Esophagus squamous epithelium (tissue), 5 donors: ENCODE results near the gene LCA5L. TPM values are rescaled to one million over a fixed set of nuclear protein-coding genes. Genes with fewer than 3 reads are reported as not detected.

Experiments
- DNase-seq: peaks from one replicate; lab custom pipeline; 2025; lab: John Stamatoyannopoulos, UW
- H3K27ac ChIP-seq, 4 donors: fragments of 200-600 bp; sonication (generic); one replicate each; pipeline ENCODE4 v1.5.1; 2016 to 2019; ENCODE audit warnings: mild to moderate bottlenecking in 1 of 4
- H3K27me3 ChIP-seq, 4 donors: fragments of 200-600 bp; sonication (generic); 1 replicate in 3 of 4; 2 replicates in 1 of 4; pipeline versions ENCODE4 v1.5.1 to v1.6.0; 2017 to 2021; ENCODE audit warnings: antibody characterized with exemption in 1 of 4
- H3K36me3 ChIP-seq, 3 donors: fragments of 200-600 bp; sonication (generic); one replicate each; pipeline ENCODE4 v1.5.1; 2016 to 2019
- H3K4me1 ChIP-seq, 3 donors: fragments of 200-600 bp; sonication (generic); one replicate each; pipeline ENCODE4 v1.5.1; 2017 to 2019
- H3K4me3 ChIP-seq, 4 donors: fragments of 200-600 bp; sonication (generic); 1 replicate in 3 of 4; 2 replicates in 1 of 4; pipeline ENCODE4 v1.5.1; 2016 to 2019; ENCODE audit warnings: mild to moderate bottlenecking in 2 of 4, moderate library complexity in 1 of 4
- H3K9me3 ChIP-seq, 3 donors: fragments of 200-600 bp; sonication (generic); one replicate each; pipeline ENCODE4 v1.5.1; 2016 to 2019
- POLR2A ChIP-seq, 4 donors: fragments of 450-650 bp; IDR thresholded peaks; one replicate each; pipeline ENCODE4 v1.6.1; 2017; ENCODE audit warnings: antibody characterized with exemption in 4 of 4, mild to moderate bottlenecking in 4 of 4, moderate library complexity in 3 of 4
- WGBS, 2 donors: methylation state at CpG; one replicate each; pipeline ENCODE4 v1.1.5; 2018; 5-methylcytosine and 5-hydroxymethylcytosine counted together
- intact Hi-C: fragments of 100-400 bp; cut with DNase I; formaldehyde crosslinking; loops from one replicate; pipeline ENCODE4 v1.15.0; 2022
- total RNA-seq, 4 donors: library from RNA; depleted of rRNA; stranded (reverse); fragments of >200 nt; gene quantifications; one replicate each; pipeline ENCODE4 v1.1.0, GENCODE V29; 2016
- TF ChIP-seq, protein P1 (sequence below), 6 experiments: fragments of 450-650 bp in 4 of 6; fragments of 200-600 bp in 2 of 6; sonication (generic) in 2 of 6; IDR thresholded peaks; one replicate each; pipeline ENCODE4 v1.5.1; 2016 to 2019; ENCODE audit warnings: antibody characterized with exemption in 6 of 6, mild to moderate bottlenecking in 4 of 6, moderate library complexity in 4 of 6
- donor health status: DM: yes; HTN: yes; CAD: no.

Gene LCA5L
- total RNA-seq, 4 donors from 2014 or later, result 0.44 to 1.7 (median 0.82) TPM; not detected in 1

- Histone ChIP-seq H3K4me1 (peaks cover 3 to 19% (median 5%) of the 10 kb centered on the region in 3 donors), H3K9me3 (no peaks in the 10 kb centered on the region), H3K27ac (no peak overlapping the region), H3K36me3 (no peaks in the 10 kb centered on the region), H3K4me3 (no peak overlapping the region), H3K27me3 (no peaks in the 10 kb centered on the region)
- 49 to 50% methylated on average over 13 of the region's 13 CpGs for WGBS, 2 donors
- no peak for DNase-seq
- TF ChIP-seq, protein P1, sequence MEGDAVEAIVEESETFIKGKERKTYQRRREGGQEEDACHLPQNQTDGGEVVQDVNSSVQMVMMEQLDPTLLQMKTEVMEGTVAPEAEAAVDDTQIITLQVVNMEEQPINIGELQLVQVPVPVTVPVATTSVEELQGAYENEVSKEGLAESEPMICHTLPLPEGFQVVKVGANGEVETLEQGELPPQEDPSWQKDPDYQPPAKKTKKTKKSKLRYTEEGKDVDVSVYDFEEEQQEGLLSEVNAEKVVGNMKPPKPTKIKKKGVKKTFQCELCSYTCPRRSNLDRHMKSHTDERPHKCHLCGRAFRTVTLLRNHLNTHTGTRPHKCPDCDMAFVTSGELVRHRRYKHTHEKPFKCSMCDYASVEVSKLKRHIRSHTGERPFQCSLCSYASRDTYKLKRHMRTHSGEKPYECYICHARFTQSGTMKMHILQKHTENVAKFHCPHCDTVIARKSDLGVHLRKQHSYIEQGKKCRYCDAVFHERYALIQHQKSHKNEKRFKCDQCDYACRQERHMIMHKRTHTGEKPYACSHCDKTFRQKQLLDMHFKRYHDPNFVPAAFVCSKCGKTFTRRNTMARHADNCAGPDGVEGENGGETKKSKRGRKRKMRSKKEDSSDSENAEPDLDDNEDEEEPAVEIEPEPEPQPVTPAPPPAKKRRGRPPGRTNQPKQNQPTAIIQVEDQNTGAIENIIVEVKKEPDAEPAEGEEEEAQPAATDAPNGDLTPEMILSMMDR (IDR thresholded peaks at IDR 0.05), result peak; percentile 12 to 73 (median 58)
- TF ChIP-seq POLR2A (IDR thresholded peaks at IDR 0.05), result no peak
- intact Hi-C loops, result no loop called here
Observed at GRCh38 chr21:39441502-39442475, 3.8 kb downstream of the LCA5L start.

DNA sequence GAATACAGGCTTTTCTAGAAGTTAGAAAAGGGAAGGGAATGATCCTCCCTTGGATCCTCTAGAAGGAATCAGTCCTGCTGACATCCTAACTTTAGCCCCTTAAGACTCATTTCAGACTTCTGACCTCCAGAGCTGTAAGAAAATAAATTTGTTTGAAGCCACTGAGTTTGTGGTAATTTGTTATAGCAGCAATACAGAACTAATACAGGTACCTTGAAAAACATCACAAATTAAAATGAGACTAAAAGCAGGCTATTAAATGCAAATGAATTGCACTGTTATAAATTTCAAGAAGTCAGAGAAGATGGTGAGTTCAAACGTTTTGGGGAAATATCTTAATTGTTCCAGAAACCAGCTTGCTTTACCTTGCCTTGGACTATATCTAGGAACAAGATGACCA is 6.3 kb downstream of the LCA5L start:
- no peak overlapping the region for H3K4me3 ChIP-seq
- DNase-seq, result no peak
- WGBS, 2 donors, result 32% methylated on average over 1 of the region's 1 CpG
- no peaks in the 10 kb centered on the region for H3K36me3 ChIP-seq
- TF ChIP-seq, protein P1 (IDR thresholded peaks at IDR 0.05), result no peak
- no peak for TF ChIP-seq POLR2A (IDR thresholded peaks at IDR 0.05)
- no peak overlapping the region for H3K27ac ChIP-seq
- no peaks in the 10 kb centered on the region for H3K4me1 ChIP-seq
- intact Hi-C loops, result no loop called here
- no peaks in the 10 kb centered on the region for H3K9me3 ChIP-seq
- no peaks in the 10 kb centered on the region for H3K27me3 ChIP-seq

- TF ChIP-seq POLR2A (IDR thresholded peaks at IDR 0.05), result no peak
- TF ChIP-seq, protein P1 (IDR thresholded peaks at IDR 0.05), result no peak
- no peak overlapping the region for H3K4me3 ChIP-seq
- no peak for DNase-seq
- 62 to 72% methylated on average over 4 of the region's 4 CpGs for WGBS, 2 donors
- no peaks in the 10 kb centered on the region for H3K4me1 ChIP-seq
- no peak overlapping the region for H3K27ac ChIP-seq
- no peaks in the 10 kb centered on the region for H3K9me3 ChIP-seq
- intact Hi-C loops, result no loop called here
- no peaks in the 10 kb centered on the region for H3K27me3 ChIP-seq
- no peaks in the 10 kb centered on the region for H3K36me3 ChIP-seq
Observed at GRCh38 chr21:39434950-39435349, 10.6 kb downstream of the LCA5L start.

- Histone ChIP-seq H3K27me3 (no peaks in the 10 kb centered on the region), H3K27ac (no peak overlapping the region), H3K4me3 (no peak overlapping the region), H3K9me3 (no peaks in the 10 kb centered on the region), H3K4me1 (no peaks in the 10 kb centered on the region), H3K36me3 (no peaks in the 10 kb centered on the region)
- WGBS, 2 donors, result 68 to 75% methylated on average over 2 of the region's 2 CpGs
- TF ChIP-seq, protein P1 (IDR thresholded peaks at IDR 0.05), result no peak
- TF ChIP-seq POLR2A (IDR thresholded peaks at IDR 0.05), result no peak
- intact Hi-C loops, result no loop called here
- no peak for DNase-seq
Observed at GRCh38 chr21:39430954-39431353, 14.6 kb downstream of the LCA5L start.

GRCh38 chr21:39430457-39430856 is 15.1 kb downstream of the LCA5L start:
- DNase-seq, result no peak
- 60 to 62% methylated on average over 4 of the region's 4 CpGs for WGBS, 2 donors
- no peak overlapping the region for H3K27ac ChIP-seq
- intact Hi-C loops, result no loop called here
- no peaks in the 10 kb centered on the region for H3K9me3 ChIP-seq
- no peak overlapping the region for H3K4me3 ChIP-seq
- TF ChIP-seq, protein P1 (IDR thresholded peaks at IDR 0.05), result no peak
- no peak for TF ChIP-seq POLR2A (IDR thresholded peaks at IDR 0.05)
- H3K36me3 ChIP-seq, result no peaks in the 10 kb centered on the region
- no peaks in the 10 kb centered on the region for H3K4me1 ChIP-seq
- H3K27me3 ChIP-seq, result no peaks in the 10 kb centered on the region
